ENCODE measurements around the gene LYSMD1.

DNA sequence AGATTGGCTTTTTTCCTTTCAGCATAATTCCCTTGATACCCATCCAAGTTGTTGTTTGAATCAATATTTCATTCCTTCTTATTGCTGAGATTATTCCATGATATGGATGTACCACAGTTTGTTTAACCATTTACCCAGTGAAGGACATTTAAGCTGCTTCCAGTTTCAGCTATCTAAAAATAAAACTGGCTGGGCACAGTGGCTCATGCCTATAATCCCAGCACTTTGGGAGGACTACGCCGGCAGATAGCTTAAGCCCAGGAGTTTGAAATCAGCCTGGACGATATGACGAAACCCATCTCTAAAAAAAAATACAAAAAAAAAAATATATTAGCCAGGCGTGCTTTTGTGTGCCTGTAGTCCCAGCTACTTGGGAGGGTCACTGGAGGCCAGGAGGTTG, 51.8 kb downstream of the LYSMD1 start:
- TF ChIP-seq, protein P1, sequence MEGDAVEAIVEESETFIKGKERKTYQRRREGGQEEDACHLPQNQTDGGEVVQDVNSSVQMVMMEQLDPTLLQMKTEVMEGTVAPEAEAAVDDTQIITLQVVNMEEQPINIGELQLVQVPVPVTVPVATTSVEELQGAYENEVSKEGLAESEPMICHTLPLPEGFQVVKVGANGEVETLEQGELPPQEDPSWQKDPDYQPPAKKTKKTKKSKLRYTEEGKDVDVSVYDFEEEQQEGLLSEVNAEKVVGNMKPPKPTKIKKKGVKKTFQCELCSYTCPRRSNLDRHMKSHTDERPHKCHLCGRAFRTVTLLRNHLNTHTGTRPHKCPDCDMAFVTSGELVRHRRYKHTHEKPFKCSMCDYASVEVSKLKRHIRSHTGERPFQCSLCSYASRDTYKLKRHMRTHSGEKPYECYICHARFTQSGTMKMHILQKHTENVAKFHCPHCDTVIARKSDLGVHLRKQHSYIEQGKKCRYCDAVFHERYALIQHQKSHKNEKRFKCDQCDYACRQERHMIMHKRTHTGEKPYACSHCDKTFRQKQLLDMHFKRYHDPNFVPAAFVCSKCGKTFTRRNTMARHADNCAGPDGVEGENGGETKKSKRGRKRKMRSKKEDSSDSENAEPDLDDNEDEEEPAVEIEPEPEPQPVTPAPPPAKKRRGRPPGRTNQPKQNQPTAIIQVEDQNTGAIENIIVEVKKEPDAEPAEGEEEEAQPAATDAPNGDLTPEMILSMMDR (IDR thresholded peaks at IDR 0.05): no peak
- TF ChIP-seq SIN3A (IDR thresholded peaks at IDR 0.05; ENCODE audit: borderline replicate concordance, insufficient read depth, low read depth, low read length): no peak
- no peak for TF ChIP-seq POLR2AphosphoS5 (IDR thresholded peaks at IDR 0.05; ENCODE audit: low read depth, low read length)
- TF ChIP-seq, protein P2, sequence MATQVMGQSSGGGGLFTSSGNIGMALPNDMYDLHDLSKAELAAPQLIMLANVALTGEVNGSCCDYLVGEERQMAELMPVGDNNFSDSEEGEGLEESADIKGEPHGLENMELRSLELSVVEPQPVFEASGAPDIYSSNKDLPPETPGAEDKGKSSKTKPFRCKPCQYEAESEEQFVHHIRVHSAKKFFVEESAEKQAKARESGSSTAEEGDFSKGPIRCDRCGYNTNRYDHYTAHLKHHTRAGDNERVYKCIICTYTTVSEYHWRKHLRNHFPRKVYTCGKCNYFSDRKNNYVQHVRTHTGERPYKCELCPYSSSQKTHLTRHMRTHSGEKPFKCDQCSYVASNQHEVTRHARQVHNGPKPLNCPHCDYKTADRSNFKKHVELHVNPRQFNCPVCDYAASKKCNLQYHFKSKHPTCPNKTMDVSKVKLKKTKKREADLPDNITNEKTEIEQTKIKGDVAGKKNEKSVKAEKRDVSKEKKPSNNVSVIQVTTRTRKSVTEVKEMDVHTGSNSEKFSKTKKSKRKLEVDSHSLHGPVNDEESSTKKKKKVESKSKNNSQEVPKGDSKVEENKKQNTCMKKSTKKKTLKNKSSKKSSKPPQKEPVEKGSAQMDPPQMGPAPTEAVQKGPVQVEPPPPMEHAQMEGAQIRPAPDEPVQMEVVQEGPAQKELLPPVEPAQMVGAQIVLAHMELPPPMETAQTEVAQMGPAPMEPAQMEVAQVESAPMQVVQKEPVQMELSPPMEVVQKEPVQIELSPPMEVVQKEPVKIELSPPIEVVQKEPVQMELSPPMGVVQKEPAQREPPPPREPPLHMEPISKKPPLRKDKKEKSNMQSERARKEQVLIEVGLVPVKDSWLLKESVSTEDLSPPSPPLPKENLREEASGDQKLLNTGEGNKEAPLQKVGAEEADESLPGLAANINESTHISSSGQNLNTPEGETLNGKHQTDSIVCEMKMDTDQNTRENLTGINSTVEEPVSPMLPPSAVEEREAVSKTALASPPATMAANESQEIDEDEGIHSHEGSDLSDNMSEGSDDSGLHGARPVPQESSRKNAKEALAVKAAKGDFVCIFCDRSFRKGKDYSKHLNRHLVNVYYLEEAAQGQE (IDR thresholded peaks at IDR 0.05; ENCODE audit: insufficient read depth in 1 of 2, low read depth in 2 of 2, low read length in 1 of 2): no peak
- no peak for TF ChIP-seq TCF7L2 (IDR thresholded peaks at IDR 0.05; ENCODE audit: low read depth, low read length)

Measured in Panc1 (cell line).